ENCODE measurements around the gene AKIRIN2. TPM values are rescaled to one million over a fixed set of nuclear protein-coding genes. Genes with fewer than 3 reads are reported as not detected.

AKIRIN2 gene
- total RNA-seq, 4 donors from 2014 or later = 11.7 to 26.9 (median 16.7) TPM

- Histone ChIP-seq H3K27me3 (no peaks in the 10 kb centered on the region), H3K27ac (no peak overlapping the region), H3K4me1 (no peaks in the 10 kb centered on the region), H3K4me3 (no peak overlapping the region), H3K9me3 (no peaks in the 10 kb centered on the region), H3K36me3 (no peaks in the 10 kb centered on the region)
- WGBS, 2 donors (ENCODE audit: low coverage in 1 of 2) = 20 to 71% methylated on average over 1 of the region's 2 CpGs
- no peak for ATAC-seq
- TF ChIP-seq EP300 (IDR thresholded peaks at IDR 0.05) (no peak), POLR2A (IDR thresholded peaks at IDR 0.05) (no peak), POLR2AphosphoS5 (IDR thresholded peaks at IDR 0.05) (no peak), CTCF (IDR thresholded peaks at IDR 0.05) (no peak)
Measured at GRCh38 chr6:87742106-87742505, 40.1 kb upstream of the AKIRIN2 start.

GRCh38 chr6:87741001-87741650 is 39.1 kb upstream of the AKIRIN2 start:
- H3K27me3 ChIP-seq = no peaks in the 10 kb centered on the region
- no peak overlapping the region for H3K4me3 ChIP-seq
- ATAC-seq = no peak
- H3K4me1 ChIP-seq = no peaks in the 10 kb centered on the region
- no peak overlapping the region for H3K27ac ChIP-seq
- 89 to 99% methylated on average over 7 to 8 of the region's 9 CpGs for WGBS, 2 donors (ENCODE audit: low coverage in 1 of 2)
- no peaks in the 10 kb centered on the region for H3K36me3 ChIP-seq
- TF ChIP-seq CTCF (IDR thresholded peaks at IDR 0.05) (no peak), EP300 (IDR thresholded peaks at IDR 0.05) (no peak), POLR2A (IDR thresholded peaks at IDR 0.05) (no peak), POLR2AphosphoS5 (IDR thresholded peaks at IDR 0.05) (no peak)
- H3K9me3 ChIP-seq = no peaks in the 10 kb centered on the region

- no peaks in the 10 kb centered on the region for H3K36me3 ChIP-seq
- H3K9me3 ChIP-seq = no peaks in the 10 kb centered on the region
- TF ChIP-seq POLR2A (IDR thresholded peaks at IDR 0.05) (no peak), EP300 (IDR thresholded peaks at IDR 0.05) (no peak), POLR2AphosphoS5 (IDR thresholded peaks at IDR 0.05) (no peak), CTCF (IDR thresholded peaks at IDR 0.05) (no peak)
- no peak for ATAC-seq
- WGBS, 2 donors (ENCODE audit: low coverage in 1 of 2) = 64 to 79% methylated on average over 4 of the region's 4 CpGs
- no peaks in the 10 kb centered on the region for H3K4me1 ChIP-seq
- no peak overlapping the region for H3K4me3 ChIP-seq
- H3K27ac ChIP-seq = no peak overlapping the region
- H3K27me3 ChIP-seq = no peaks in the 10 kb centered on the region
Measured at GRCh38 chr6:87738744-87739143, 36.7 kb upstream of the AKIRIN2 start.

GRCh38 chr6:87738000-87738399 is 36.0 kb upstream of the AKIRIN2 start:
- 78% methylated on average over 3 of the region's 3 CpGs; no CpG with 5 or more reads in 1 of the 2 donors for WGBS, 2 donors (ENCODE audit: low coverage in 1 of 2)

More at GRCh38 chr6:87738000-87738399, 36.0 kb upstream of the AKIRIN2 start:
- Histone ChIP-seq H3K27ac (no peak overlapping the region), H3K4me1 (no peaks in the 10 kb centered on the region), H3K4me3 (no peak overlapping the region), H3K36me3 (no peaks in the 10 kb centered on the region), H3K27me3 (no peaks in the 10 kb centered on the region), H3K9me3 (no peaks in the 10 kb centered on the region)
- TF ChIP-seq CTCF (IDR thresholded peaks at IDR 0.05) = no peak
- no peak for TF ChIP-seq POLR2A (IDR thresholded peaks at IDR 0.05)
- no peak for TF ChIP-seq POLR2AphosphoS5 (IDR thresholded peaks at IDR 0.05)
- no peak for TF ChIP-seq EP300 (IDR thresholded peaks at IDR 0.05)
- no peak for ATAC-seq
